Skeletal muscle satellite cell (primary cell): ENCODE measurements around the gene KRTAP10-1.
"Not testable (repeated sequence)": the region's sequence is repeated elsewhere in the genome, so short reads cannot be mapped to it uniquely, and the experiment has no call there.

Experiments used
- H3K27me3 ChIP-seq: 2 replicates; pipeline ENCODE4 v1.7.0; 2013; ENCODE audit warnings: low read length; ENCODE audit not compliant: control insufficient read depth, insufficient read depth
- H3K36me3 ChIP-seq: 2 replicates; pipeline ENCODE4 v1.7.0; 2013; ENCODE audit warnings: mild to moderate bottlenecking, control low read depth, low read length; ENCODE audit not compliant: insufficient read depth
- H3K4me1 ChIP-seq: 2 replicates; pipeline ENCODE4 v1.7.0; 2013; ENCODE audit warnings: low read length; ENCODE audit not compliant: control insufficient read depth, insufficient read depth
- H3K4me2 ChIP-seq: 2 replicates; pipeline ENCODE4 v1.7.0; 2013; ENCODE audit warnings: mild to moderate bottlenecking, low read length
- H3K4me3 ChIP-seq: 2 replicates; pipeline ENCODE4 v1.7.0; 2013; ENCODE audit warnings: low read length
- H3K9ac ChIP-seq: 2 replicates; pipeline ENCODE4 v1.7.0; 2013; ENCODE audit warnings: mild to moderate bottlenecking, low read depth, low read length, moderate library complexity
- H3K9me3 ChIP-seq: replicated peaks from 2 replicates; pipeline ENCODE4 v1.7.0; 2013; ENCODE audit warnings: mild to moderate bottlenecking, control low read depth, low read length

KRTAP10-1 gene

GRCh38 chr21:44568667-44569556 lies 28.9 kb upstream of the KRTAP10-1 start:
- no peak overlapping the region for H3K4me2 ChIP-seq
- no peak overlapping the region for H3K9ac ChIP-seq
- no peaks in the 10 kb centered on the region for H3K36me3 ChIP-seq
- H3K9me3 ChIP-seq, result peaks cover 3% of the 10 kb centered on the region
- peaks cover 24% of the 10 kb centered on the region for H3K27me3 ChIP-seq
- H3K4me3 ChIP-seq, result no peak overlapping the region
- no peaks in the 10 kb centered on the region for H3K4me1 ChIP-seq

GRCh38 chr21:44568261-44568660 lies 28.3 kb upstream of the KRTAP10-1 start:
- no peak overlapping the region for H3K4me3 ChIP-seq
- peaks cover 25% of the 10 kb centered on the region for H3K27me3 ChIP-seq
- H3K4me1 ChIP-seq, result no peaks in the 10 kb centered on the region
- no peaks in the 10 kb centered on the region for H3K36me3 ChIP-seq
- peaks cover 3% of the 10 kb centered on the region for H3K9me3 ChIP-seq
- no peak overlapping the region for H3K4me2 ChIP-seq
- no peak overlapping the region for H3K9ac ChIP-seq

GRCh38 chr21:44567481-44568171 lies 27.6 kb upstream of the KRTAP10-1 start:
- peaks cover 19% of the 10 kb centered on the region for H3K27me3 ChIP-seq
- H3K9me3 ChIP-seq, result peaks cover 3% of the 10 kb centered on the region
- H3K36me3 ChIP-seq, result no peaks in the 10 kb centered on the region
- H3K9ac ChIP-seq, result no peak overlapping the region
- H3K4me3 ChIP-seq, result no peak overlapping the region
- H3K4me2 ChIP-seq, result no peak overlapping the region
- no peaks in the 10 kb centered on the region for H3K4me1 ChIP-seq

- H3K4me2 ChIP-seq, result no peak overlapping the region
- peaks cover 1% of the 10 kb centered on the region for H3K9me3 ChIP-seq
- H3K9ac ChIP-seq, result no peak overlapping the region
- no peak overlapping the region for H3K4me3 ChIP-seq
- no peaks in the 10 kb centered on the region for H3K4me1 ChIP-seq
- peaks cover 18% of the 10 kb centered on the region for H3K27me3 ChIP-seq
- no peaks in the 10 kb centered on the region for H3K36me3 ChIP-seq
Observed at GRCh38 chr21:44566403-44566802, 26.4 kb upstream of the KRTAP10-1 start.

- no peaks in the 10 kb centered on the region for H3K9me3 ChIP-seq
- H3K27me3 ChIP-seq, result peaks cover 16% of the 10 kb centered on the region
- H3K4me1 ChIP-seq, result no peaks in the 10 kb centered on the region
- H3K4me3 ChIP-seq, result no peak overlapping the region
- H3K9ac ChIP-seq, result no peak overlapping the region
- H3K4me2 ChIP-seq, result no peak overlapping the region
- no peaks in the 10 kb centered on the region for H3K36me3 ChIP-seq
Observed at GRCh38 chr21:44564886-44565598, 25.0 kb upstream of the KRTAP10-1 start.

GRCh38 chr21:44564099-44564498 lies 24.1 kb upstream of the KRTAP10-1 start:
- Histone ChIP-seq H3K4me2 (no peak overlapping the region), H3K9ac (no peak overlapping the region), H3K27me3 (peaks cover 22% of the 10 kb centered on the region), H3K4me1 (no peaks in the 10 kb centered on the region), H3K9me3 (no peaks in the 10 kb centered on the region), H3K36me3 (no peaks in the 10 kb centered on the region), H3K4me3 (no peak overlapping the region)

GRCh38 chr21:44558695-44559094 lies 18.7 kb upstream of the KRTAP10-1 start, which contains the start of gene KRTAP10-3:
TSS of gene KRTAP10-3 (minus strand) at chr21:44558795. CDS start at chr21:44558715, 80 bp downstream.
- no peak within 1 kb of the TSS for H3K9ac ChIP-seq
- H3K27me3 ChIP-seq, result peaks cover 59% of the 10 kb centered on the region
- no peaks in the 10 kb centered on the region for H3K36me3 ChIP-seq
- no peak within 1 kb of the TSS for H3K4me2 ChIP-seq
- no peak within 1 kb of the TSS for H3K4me3 ChIP-seq
- H3K4me1 ChIP-seq, result no peaks in the 10 kb centered on the region
- H3K9me3 ChIP-seq, result no peaks in the 10 kb centered on the region

GRCh38 chr21:44558329-44558675 lies 18.3 kb upstream of the KRTAP10-1 start:
- H3K36me3 ChIP-seq, H3K4me2 ChIP-seq, H3K9ac ChIP-seq, H3K4me1 ChIP-seq, H3K4me3 ChIP-seq, H3K9me3 ChIP-seq: not testable (repeated sequence)
- H3K27me3 ChIP-seq, result peaks cover 61% of the 10 kb centered on the region

- Histone ChIP-seq H3K9me3 (no peaks in the 10 kb centered on the region), H3K4me2 (no peak overlapping the region), H3K9ac (no peak overlapping the region), H3K4me1 (no peaks in the 10 kb centered on the region), H3K4me3 (no peak overlapping the region), H3K27me3 (peaks cover 67% of the 10 kb centered on the region), H3K36me3 (no peaks in the 10 kb centered on the region)
Observed at GRCh38 chr21:44557491-44558328, 17.7 kb upstream of the KRTAP10-1 start.

GRCh38 chr21:44556879-44557278 lies 16.9 kb upstream of the KRTAP10-1 start:
- Histone ChIP-seq H3K9me3 (no peaks in the 10 kb centered on the region), H3K4me2 (no peak overlapping the region)

More at GRCh38 chr21:44556879-44557278, 16.9 kb upstream of the KRTAP10-1 start:
- Histone ChIP-seq H3K9ac (no peak overlapping the region), H3K36me3 (no peaks in the 10 kb centered on the region), H3K4me3 (no peak overlapping the region), H3K4me1 (no peaks in the 10 kb centered on the region), H3K27me3 (peaks cover 75% of the 10 kb centered on the region)
